ENCODE data around the gene FANCM.

DNA sequence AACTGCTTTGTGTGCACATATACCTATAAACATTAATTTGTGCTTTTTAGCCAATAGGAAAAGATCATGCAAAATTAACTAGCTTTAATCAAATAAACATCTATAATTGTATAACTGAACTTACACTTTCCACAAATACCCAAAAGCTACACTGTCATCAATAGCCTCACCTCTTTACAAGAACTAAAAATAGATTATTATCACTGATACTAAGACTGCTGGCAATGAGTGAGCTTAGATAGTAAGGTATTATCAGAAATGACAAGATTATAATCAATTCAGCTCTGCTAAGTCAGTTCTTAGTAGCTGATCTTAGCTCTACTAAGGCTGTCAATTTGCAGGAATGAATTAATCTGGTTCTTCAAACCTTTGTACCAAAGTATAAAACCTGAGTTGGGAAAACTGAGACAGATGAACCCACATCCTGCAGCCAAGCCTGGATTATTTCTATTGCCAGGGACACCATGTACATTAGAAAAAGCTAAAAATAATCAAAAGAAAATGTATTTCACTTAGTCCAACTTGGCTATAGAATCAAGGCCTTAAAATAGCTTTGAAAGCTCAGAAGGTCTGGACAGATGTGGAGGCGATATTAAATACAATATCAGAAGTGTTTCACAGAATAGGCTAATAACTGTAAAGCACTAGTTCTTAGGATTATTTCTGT is 6.6 kb upstream of the FANCM start:
- TF ChIP-seq POLR2A (IDR thresholded peaks at IDR 0.05; ENCODE audit: low read depth, low read length) (no peak), TAF1 (IDR thresholded peaks at IDR 0.05; ENCODE audit: low read depth, low read length) (no peak), PAX5 (IDR thresholded peaks at IDR 0.05; ENCODE audit: insufficient read depth, low read length, severe bottlenecking) (no peak), POLR2AphosphoS5 (IDR thresholded peaks at IDR 0.05; ENCODE audit: low read depth, low read length) (no peak), SPI1 (IDR thresholded peaks at IDR 0.05; ENCODE audit: low read depth, low read length) (no peak)

Measured in GM12891 (cell line).